MM.1S (cell line): ENCODE data around the gene ZNF729.

Experiments
- DNase-seq: peaks from one replicate; pipeline ENCODE4 v3.0.0-alpha.2; 2015
- H2AFZ ChIP-seq: fragments of 300-600 bp; sonication (generic); 2 replicates; pipeline ENCODE4 v1.6.0; 2016; ENCODE audit warnings: antibody characterized with exemption, low read length
- H3F3A ChIP-seq: fragments of 300-600 bp; sonication (generic); 2 replicates; pipeline ENCODE4 v1.6.1; 2016; ENCODE audit warnings: mild to moderate bottlenecking, antibody characterized with exemption, low read length, moderate library complexity, mixed read lengths; ENCODE audit not compliant: insufficient read depth
- H3K27ac ChIP-seq: fragments of 300-600 bp; sonication (generic); 2 replicates; pipeline ENCODE4 v1.5.1; 2016; ENCODE audit warnings: mild to moderate bottlenecking, low read length
- H3K27me3 ChIP-seq: fragments of 300-600 bp; sonication (generic); replicated peaks from 2 replicates; pipeline ENCODE4 v1.6.0; 2016; ENCODE audit warnings: low read length; ENCODE audit not compliant: insufficient read depth
- H3K36me3 ChIP-seq: fragments of 300-600 bp; sonication (generic); replicated peaks from 2 replicates; pipeline ENCODE4 v1.6.1; 2016; ENCODE audit warnings: mild to moderate bottlenecking, low read length, mixed read lengths; ENCODE audit not compliant: insufficient read depth
- H3K4me1 ChIP-seq: fragments of 300-600 bp; sonication (generic); 2 replicates; pipeline ENCODE4 v1.6.1; 2016; ENCODE audit warnings: low read length, mixed read lengths
- H3K4me2 ChIP-seq: fragments of 300-600 bp; sonication (generic); 2 replicates; pipeline ENCODE4 v1.6.0; 2016; ENCODE audit warnings: low read depth, low read length
- H3K4me3 ChIP-seq: fragments of 300-600 bp; sonication (generic); 2 replicates; pipeline ENCODE4 v1.5.1; 2016; ENCODE audit warnings: low read length, mixed read lengths
- H3K79me2 ChIP-seq: fragments of 300-600 bp; sonication (generic); 2 replicates; pipeline ENCODE4 v1.6.1; 2016; ENCODE audit warnings: mixed run types, low read length, mixed read lengths
- H3K9ac ChIP-seq: fragments of 300-600 bp; sonication (generic); 2 replicates; pipeline ENCODE4 v1.6.1; 2016; ENCODE audit warnings: low read length, mixed read lengths
- H3K9me2 ChIP-seq: fragments of 300-600 bp; sonication (generic); replicated peaks from 2 replicates; pipeline ENCODE4 v1.6.1; 2016; ENCODE audit warnings: mild to moderate bottlenecking, low read length, mixed read lengths; ENCODE audit not compliant: insufficient read depth
- H3K9me3 ChIP-seq: fragments of 300-600 bp; sonication (generic); replicated peaks from 2 replicates; pipeline ENCODE4 v1.6.1; 2016; ENCODE audit warnings: mild to moderate bottlenecking, low read length, mixed read lengths; ENCODE audit not compliant: insufficient read depth
- H4K20me1 ChIP-seq: fragments of 300-600 bp; sonication (generic); 2 replicates; pipeline ENCODE4 v1.6.1; 2016; ENCODE audit warnings: mild to moderate bottlenecking, low read length, moderate library complexity, mixed read lengths; ENCODE audit not compliant: insufficient read depth
- CTCF ChIP-seq: fragments of 300-600 bp; sonication (generic); IDR thresholded peaks from 2 replicates; pipeline ENCODE4 v1.5.1; 2016; ENCODE audit warnings: antibody characterized with exemption, low read length, mixed read lengths
- EZH2 ChIP-seq: fragments of 300-600 bp; sonication (generic); optimal IDR thresholded peaks from 2 replicates; pipeline ENCODE3; 2017; ENCODE audit warnings: low read depth, mild to moderate bottlenecking, antibody characterized with exemption, low read length, mixed read lengths
- EZH2phosphoT487 ChIP-seq: fragments of 300-600 bp; sonication (generic); IDR thresholded peaks from 2 replicates; pipeline ENCODE4 v1.6.1; 2018; ENCODE audit warnings: antibody characterized with exemption, low read length

The ZNF729 gene

GRCh38 chr19:22331521-22331920 is 45.3 kb downstream of the ZNF729 start:
- Histone ChIP-seq H3F3A (no peaks in the 10 kb centered on the region), H3K27ac (no peak overlapping the region), H3K9me3 (no peaks in the 10 kb centered on the region), H3K9ac (no peak overlapping the region), H2AFZ (no peak overlapping the region), H3K4me1 (no peaks in the 10 kb centered on the region), H3K4me3 (no peak overlapping the region), H4K20me1 (no peaks in the 10 kb centered on the region), H3K79me2 (no peaks in the 10 kb centered on the region), H3K27me3 (no peaks in the 10 kb centered on the region), H3K9me2 (no peaks in the 10 kb centered on the region), H3K36me3 (no peaks in the 10 kb centered on the region), H3K4me2 (no peak overlapping the region)
- no peak for DNase-seq
- TF ChIP-seq CTCF, result no peak

GRCh38 chr19:22332924-22333323 is 46.7 kb downstream of the ZNF729 start:
- TF ChIP-seq EZH2phosphoT487 (no peak), EZH2 (no peak), CTCF (no peak)
- no peaks in the 10 kb centered on the region for H3K9me3 ChIP-seq
- no peak overlapping the region for H3K27ac ChIP-seq

GRCh38 chr19:22335716-22336115 is 49.5 kb downstream of the ZNF729 start:
- H3K9me3 ChIP-seq, result no peaks in the 10 kb centered on the region

More at GRCh38 chr19:22332924-22333323, 46.7 kb downstream of the ZNF729 start:
- Histone ChIP-seq H4K20me1 (no peaks in the 10 kb centered on the region), H3K4me3 (no peak overlapping the region), H3K36me3 (no peaks in the 10 kb centered on the region), H3K4me1 (no peaks in the 10 kb centered on the region), H2AFZ (no peak overlapping the region), H3K79me2 (no peaks in the 10 kb centered on the region), H3K4me2 (no peak overlapping the region), H3F3A (no peaks in the 10 kb centered on the region), H3K9me2 (no peaks in the 10 kb centered on the region), H3K27me3 (no peaks in the 10 kb centered on the region), H3K9ac (no peak overlapping the region)
- DNase-seq, result no peak

More at GRCh38 chr19:22335716-22336115, 49.5 kb downstream of the ZNF729 start:
- H3K27ac ChIP-seq, result no peak overlapping the region
- no peaks in the 10 kb centered on the region for H3F3A ChIP-seq
- H2AFZ ChIP-seq, result no peak overlapping the region
- no peaks in the 10 kb centered on the region for H3K9me2 ChIP-seq
- H3K4me1 ChIP-seq, result no peaks in the 10 kb centered on the region
- no peak for TF ChIP-seq EZH2phosphoT487
- TF ChIP-seq CTCF, result no peak
- no peak for TF ChIP-seq EZH2
- H3K4me3 ChIP-seq, result no peak overlapping the region
- no peak for DNase-seq
- no peak overlapping the region for H3K4me2 ChIP-seq
- H3K9ac ChIP-seq, result no peak overlapping the region
- H3K27me3 ChIP-seq, result no peaks in the 10 kb centered on the region
- H3K79me2 ChIP-seq, result no peaks in the 10 kb centered on the region
- H4K20me1 ChIP-seq, result no peaks in the 10 kb centered on the region
- H3K36me3 ChIP-seq, result no peaks in the 10 kb centered on the region
